AG09309 (cell line): ENCODE results near the gene SLC22A23.

Experiments
- DNase-seq: peaks from one replicate; pipeline ENCODE4 v3.0.0-alpha.2; 2010; ENCODE audit warnings: low read depth
- H3K4me3 ChIP-seq: 2 replicates; pipeline ENCODE4 v1.5.1; 2011; ENCODE audit warnings: mild to moderate bottlenecking, low read depth, low read length, moderate library complexity; ENCODE audit not compliant: control insufficient read depth
- CTCF ChIP-seq: IDR thresholded peaks from 2 replicates; pipeline ENCODE4 v1.5.1; 2011; ENCODE audit warnings: mild to moderate bottlenecking, low read depth, low read length, inconsistent platforms; ENCODE audit not compliant: insufficient read depth, control insufficient read depth; ENCODE audit errors: missing control alignments

SLC22A23 gene

GRCh38 chr6:3328145-3328544, 128.7 kb downstream of the SLC22A23 start:
- no peak for DNase-seq
- TF ChIP-seq CTCF: no peak
- no peak overlapping the region for H3K4me3 ChIP-seq

- no peak for DNase-seq
- TF ChIP-seq CTCF: no peak
- H3K4me3 ChIP-seq: no peak overlapping the region
These were observed 129.4 kb downstream of the SLC22A23 start for GRCh38 chr6:3327403-3327802.

GRCh38 chr6:3326981-3327380, 129.9 kb downstream of the SLC22A23 start:
- DNase-seq: no peak
- no peak for TF ChIP-seq CTCF
- H3K4me3 ChIP-seq: no peak overlapping the region

- DNase-seq: no peak
- TF ChIP-seq CTCF: no peak
- no peak overlapping the region for H3K4me3 ChIP-seq
These were observed 130.5 kb downstream of the SLC22A23 start for GRCh38 chr6:3326184-3326971.

GRCh38 chr6:3325210-3325609, 131.6 kb downstream of the SLC22A23 start:
- TF ChIP-seq CTCF: no peak

GRCh38 chr6:3324262-3324942, 132.4 kb downstream of the SLC22A23 start:
- H3K4me3 ChIP-seq: no peak overlapping the region
- TF ChIP-seq CTCF: no peak
- peak; percentile 52 for DNase-seq

More at GRCh38 chr6:3325210-3325609, 131.6 kb downstream of the SLC22A23 start:
- H3K4me3 ChIP-seq: no peak overlapping the region
- DNase-seq: peak; percentile 21
